DOHH2 (cell line): ENCODE results near the gene DNAL4.

ENCODE experiments used
- H3F3A ChIP-seq: fragments of 200-600 bp; sonication (generic), shearing (Covaris generic); 2 replicates; pipeline ENCODE4 v1.6.0; 2016; ENCODE audit warnings: antibody characterized with exemption, mild to moderate bottlenecking; ENCODE audit not compliant: control insufficient read depth, insufficient read depth
- H3K27ac ChIP-seq: fragments of 200-600 bp; sonication (generic); 2 replicates; pipeline ENCODE4 v1.5.1; 2014; ENCODE audit warnings: low read depth, mild to moderate bottlenecking, low read length, moderate library complexity
- H3K27me3 ChIP-seq: fragments of 200-600 bp; sonication (generic); 2 replicates; pipeline ENCODE4 v1.6.1; 2014; ENCODE audit warnings: mild to moderate bottlenecking, low read length, mixed read lengths; ENCODE audit not compliant: control insufficient read depth
- H3K36me3 ChIP-seq: fragments of 200-600 bp; sonication (generic); 2 replicates; pipeline ENCODE4 v1.6.1; 2014; ENCODE audit warnings: mild to moderate bottlenecking, low read length, moderate library complexity, mixed read lengths; ENCODE audit not compliant: control insufficient read depth
- H3K4me1 ChIP-seq: fragments of 200-600 bp; sonication (generic); 2 replicates; pipeline ENCODE4 v1.6.1; 2014; ENCODE audit warnings: mild to moderate bottlenecking, low read length, mixed read lengths; ENCODE audit not compliant: control insufficient read depth
- H3K4me2 ChIP-seq: fragments of 200-600 bp; sonication (generic); 2 replicates; pipeline ENCODE4 v1.6.0; 2014; ENCODE audit warnings: mild to moderate bottlenecking, low read length, moderate library complexity
- H3K4me3 ChIP-seq: fragments of 200-600 bp; sonication (generic); 2 replicates; pipeline ENCODE4 v1.5.1; 2014; ENCODE audit warnings: mild to moderate bottlenecking, low read length, mixed read lengths
- H3K79me2 ChIP-seq: fragments of 200-600 bp; sonication (generic); 2 replicates; pipeline ENCODE4 v1.6.1; 2014; ENCODE audit warnings: mild to moderate bottlenecking, low read length, mixed read lengths; ENCODE audit not compliant: control insufficient read depth
- H3K9me2 ChIP-seq: fragments of 200-600 bp; sonication (generic); replicated peaks from 2 replicates; pipeline ENCODE4 v1.6.1; 2014; ENCODE audit warnings: mild to moderate bottlenecking, low read length, mixed read lengths; ENCODE audit not compliant: control insufficient read depth
- H3K9me3 ChIP-seq: fragments of 200-600 bp; sonication (generic); 2 replicates; pipeline ENCODE4 v1.6.1; 2014; ENCODE audit warnings: antibody characterized with exemption, low read length, mixed read lengths; ENCODE audit not compliant: control insufficient read depth, insufficient read depth
- H4K20me1 ChIP-seq: fragments of 200-600 bp; sonication (generic); 2 replicates; pipeline ENCODE4 v1.6.0; 2014; ENCODE audit warnings: low read depth, mild to moderate bottlenecking, antibody characterized with exemption, low read length, moderate library complexity; ENCODE audit not compliant: control insufficient read depth, insufficient read depth
- CTCF ChIP-seq: fragments of 200-600 bp; sonication (generic); IDR thresholded peaks from one replicate; pipeline ENCODE4 v1.5.1; 2014; ENCODE audit warnings: antibody characterized with exemption, mild to moderate bottlenecking, low read depth, low read length; ENCODE audit not compliant: poor library complexity, severe bottlenecking
- EZH2phosphoT487 ChIP-seq: fragments of 200-600 bp; sonication (generic); IDR thresholded peaks from 2 replicates; pipeline ENCODE4 v1.6.1; 2017; ENCODE audit warnings: borderline replicate concordance, mild to moderate bottlenecking, antibody characterized with exemption, low read length, moderate library complexity, mixed read lengths

Gene DNAL4

GRCh38 chr22:38793721-38794466 lies at the start of gene DNAL4:
Gene DNAL4, minus strand, starts transcription at chr22:38794143. Its CDS starts 11,412 bp downstream, at chr22:38782731.
- Histone ChIP-seq H3K4me2 (peak within 1 kb of the TSS; percentile 91), H3K9me2 (no peaks in the 10 kb centered on the region), H3K79me2 (no peaks in the 10 kb centered on the region; the same call in 1 of the 2 replicates), H3K4me3 (peak within 1 kb of the TSS; percentile 79), H3K36me3 (no peaks in the 10 kb centered on the region), H3K9me3 (no peaks in the 10 kb centered on the region), H3K27me3 (no peaks in the 10 kb centered on the region), H3F3A (no peaks in the 10 kb centered on the region), H4K20me1 (no peaks in the 10 kb centered on the region), H3K4me1 (peaks cover 17% of the 10 kb centered on the region), H3K27ac (no peak within 1 kb of the TSS)
- no peak for TF ChIP-seq CTCF

- Histone ChIP-seq H3K4me1 (0 out of 2 replicates have a peak, but pooled peaks cover 3% of the 10 kb centered on the region), H3K9me2 (no peaks in the 10 kb centered on the region), H3K27me3 (peaks cover 70% of the 10 kb centered on the region), H3K4me2 (peak overlapping the region; percentile 19; the same call in 1 of the 2 replicates), H3K9me3 (no peaks in the 10 kb centered on the region), H3F3A (no peaks in the 10 kb centered on the region), H3K4me3 (no peak overlapping the region), H3K36me3 (no peaks in the 10 kb centered on the region), H4K20me1 (no peaks in the 10 kb centered on the region), H3K27ac (no peak overlapping the region), H3K79me2 (no peaks in the 10 kb centered on the region)
- no peak for TF ChIP-seq CTCF
- 0 out of 2 replicates have a peak, but pooled peaks have one; percentile 28 for TF ChIP-seq EZH2phosphoT487
These were observed 49.3 kb upstream of the DNAL4 start for GRCh38 chr22:38843201-38843656.

- Histone ChIP-seq H3K4me1 (0 out of 2 replicates have a peak, but pooled peaks cover 3% of the 10 kb centered on the region), H3K9me3 (no peaks in the 10 kb centered on the region), H3F3A (no peaks in the 10 kb centered on the region), H3K9me2 (no peaks in the 10 kb centered on the region), H3K79me2 (no peaks in the 10 kb centered on the region), H3K4me3 (no peak overlapping the region), H3K36me3 (no peaks in the 10 kb centered on the region), H3K4me2 (no peak overlapping the region), H3K27me3 (peaks cover 64% of the 10 kb centered on the region), H3K27ac (no peak overlapping the region), H4K20me1 (no peaks in the 10 kb centered on the region)
- TF ChIP-seq CTCF (no peak), EZH2phosphoT487 (peak; percentile 54; the same call in 1 of the 2 replicates)
These were observed 48.7 kb upstream of the DNAL4 start for GRCh38 chr22:38842512-38843200.
